Neural progenitor cell (in vitro differentiated cells): ENCODE data around the gene COLEC12. TPM values are rescaled to one million over a fixed set of nuclear protein-coding genes. Genes with fewer than 3 reads are reported as not detected.
A peak's percentile ranks its signal among the peaks of the same experiment; 100 is the strongest.

Source experiments
- DNase-seq: peaks from one replicate; pipeline ENCODE4 v3.0.0-alpha.2; 2016; ENCODE audit warnings: low spot score
- H2AFZ ChIP-seq: fragments of 200-600 bp; sonication (generic); replicated peaks from 2 replicates; pipeline ENCODE4 v1.6.1; 2016; ENCODE audit warnings: antibody characterized with exemption
- H3F3A ChIP-seq: fragments of 200-600 bp; sonication (generic); 2 replicates; pipeline ENCODE4 v1.6.1; 2016; ENCODE audit warnings: antibody characterized with exemption, low read depth
- H3K27ac ChIP-seq: fragments of 200-600 bp; sonication (generic); 2 replicates; pipeline ENCODE4 v1.5.1; 2016; ENCODE audit warnings: mild to moderate bottlenecking
- H3K27me3 ChIP-seq: fragments of 200-600 bp; sonication (generic); 2 replicates; pipeline ENCODE4 v1.6.1; 2016; ENCODE audit warnings: mild to moderate bottlenecking, moderate library complexity
- H3K36me3 ChIP-seq: fragments of 200-600 bp; sonication (generic); 2 replicates; pipeline ENCODE4 v1.5.1; 2016
- H3K4me1 ChIP-seq: fragments of 200-600 bp; sonication (generic); 2 replicates; pipeline ENCODE4 v1.6.1; 2016; ENCODE audit warnings: mixed run types
- H3K4me2 ChIP-seq: fragments of 200-600 bp; sonication (generic); 2 replicates; pipeline ENCODE4 v1.6.1; 2016
- H3K4me3 ChIP-seq: fragments of 200-600 bp; sonication (generic); 2 replicates; pipeline ENCODE4 v1.5.1; 2016
- H3K79me2 ChIP-seq: fragments of 200-600 bp; sonication (generic); 2 replicates; pipeline ENCODE4 v1.6.1; 2016; ENCODE audit warnings: low read depth
- H3K9ac ChIP-seq: fragments of 200-600 bp; sonication (generic); 2 replicates; pipeline ENCODE4 v1.6.1; 2016
- H3K9me3 ChIP-seq: fragments of 200-600 bp; sonication (generic); 2 replicates; pipeline ENCODE4 v1.5.1; 2016; ENCODE audit warnings: low read depth
- H4K20me1 ChIP-seq: fragments of 200-600 bp; sonication (generic); 2 replicates; pipeline ENCODE4 v1.6.1; 2016; ENCODE audit warnings: low read depth
- H3K27ac Mint-ChIP-seq: 3 replicates; pipeline ENCODE4 v1.8.0; 2021; ENCODE audit warnings: mixed read lengths
- H3K27me3 Mint-ChIP-seq: 2 replicates; pipeline ENCODE4 v1.8.0; 2022; ENCODE audit warnings: low read depth, mild to moderate bottlenecking, inconsistent platforms, moderate library complexity, mixed read lengths; ENCODE audit not compliant: insufficient read depth
- H3K36me3 Mint-ChIP-seq: 3 replicates; pipeline ENCODE4 v1.8.0; 2021; ENCODE audit warnings: mixed read lengths
- H3K4me1 Mint-ChIP-seq: 3 replicates; pipeline ENCODE4 v1.8.0; 2021; ENCODE audit warnings: mixed read lengths
- H3K4me3 Mint-ChIP-seq: 3 replicates; pipeline ENCODE4 v1.8.0; 2021; ENCODE audit warnings: mild to moderate bottlenecking, moderate library complexity, mixed read lengths
- H3K9me3 Mint-ChIP-seq: 3 replicates; pipeline ENCODE4 v1.8.0; 2020; ENCODE audit warnings: mixed read lengths
- EZH2 ChIP-seq: fragments of 200-600 bp; sonication (generic); IDR thresholded peaks from 2 replicates; pipeline ENCODE4 v1.6.1; 2017; ENCODE audit warnings: antibody characterized with exemption, mild to moderate bottlenecking, moderate library complexity
- EZH2phosphoT487 ChIP-seq: fragments of 200-600 bp; sonication (generic); IDR thresholded peaks from 2 replicates; pipeline ENCODE4 v1.6.1; 2017; ENCODE audit warnings: antibody characterized with exemption
- total RNA-seq: library from RNA; depleted of rRNA; stranded (reverse); fragments of >200 nt; gene quantifications from 2 replicates; pipeline ENCODE4 v1.2.3, GENCODE V29; 2015; ENCODE audit warnings: low replicate concordance
- TF ChIP-seq, protein P1 (sequence below): fragments of 200-600 bp; sonication (generic); IDR thresholded peaks from 2 replicates; pipeline ENCODE4 v1.5.1; 2017; ENCODE audit warnings: antibody characterized with exemption, mild to moderate bottlenecking

Gene COLEC12
- total RNA-seq, 1 donor from 2014 or later: 2.0 TPM

DNA sequence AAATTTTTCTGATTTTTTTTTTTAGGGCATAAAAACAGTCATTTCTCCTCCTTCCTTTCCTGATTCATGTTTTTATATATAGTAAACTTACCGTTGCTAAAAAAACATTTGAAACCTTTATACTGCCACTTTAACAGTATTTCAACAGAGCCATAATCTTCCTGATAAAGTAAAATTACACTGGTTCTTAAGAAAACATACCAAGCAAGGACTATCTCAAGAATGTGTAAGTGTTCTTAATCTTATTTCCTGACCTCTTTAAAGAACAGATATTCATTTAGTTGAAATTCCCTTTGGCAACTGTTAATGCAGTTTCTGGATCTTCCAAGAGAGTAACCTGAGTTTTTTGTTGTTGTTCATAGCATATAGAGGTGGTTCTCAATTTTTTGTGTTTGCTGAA is 26.6 kb upstream of the COLEC12 start:
- no peak for TF ChIP-seq EZH2phosphoT487
- TF ChIP-seq, protein P1, sequence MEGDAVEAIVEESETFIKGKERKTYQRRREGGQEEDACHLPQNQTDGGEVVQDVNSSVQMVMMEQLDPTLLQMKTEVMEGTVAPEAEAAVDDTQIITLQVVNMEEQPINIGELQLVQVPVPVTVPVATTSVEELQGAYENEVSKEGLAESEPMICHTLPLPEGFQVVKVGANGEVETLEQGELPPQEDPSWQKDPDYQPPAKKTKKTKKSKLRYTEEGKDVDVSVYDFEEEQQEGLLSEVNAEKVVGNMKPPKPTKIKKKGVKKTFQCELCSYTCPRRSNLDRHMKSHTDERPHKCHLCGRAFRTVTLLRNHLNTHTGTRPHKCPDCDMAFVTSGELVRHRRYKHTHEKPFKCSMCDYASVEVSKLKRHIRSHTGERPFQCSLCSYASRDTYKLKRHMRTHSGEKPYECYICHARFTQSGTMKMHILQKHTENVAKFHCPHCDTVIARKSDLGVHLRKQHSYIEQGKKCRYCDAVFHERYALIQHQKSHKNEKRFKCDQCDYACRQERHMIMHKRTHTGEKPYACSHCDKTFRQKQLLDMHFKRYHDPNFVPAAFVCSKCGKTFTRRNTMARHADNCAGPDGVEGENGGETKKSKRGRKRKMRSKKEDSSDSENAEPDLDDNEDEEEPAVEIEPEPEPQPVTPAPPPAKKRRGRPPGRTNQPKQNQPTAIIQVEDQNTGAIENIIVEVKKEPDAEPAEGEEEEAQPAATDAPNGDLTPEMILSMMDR: no peak
- TF ChIP-seq EZH2: no peak
- no peaks in the 10 kb centered on the region for H3K79me2 ChIP-seq
- no peak overlapping the region for H3K4me2 ChIP-seq
- H3K4me3 Mint-ChIP-seq: no peak overlapping the region
- H3K27ac ChIP-seq: no peak overlapping the region
- no peaks in the 10 kb centered on the region for H4K20me1 ChIP-seq
- no peaks in the 10 kb centered on the region for H3K36me3 ChIP-seq
- H3K36me3 Mint-ChIP-seq: peaks cover 1% of the 10 kb centered on the region
- peak overlapping the region; percentile 10 for H3K27ac Mint-ChIP-seq
- H2AFZ ChIP-seq: no peak overlapping the region
- H3K9ac ChIP-seq: no peak overlapping the region
- no peaks in the 10 kb centered on the region for H3K9me3 ChIP-seq
- H3K4me1 Mint-ChIP-seq: peaks cover 33% of the 10 kb centered on the region
- H3K4me3 ChIP-seq: no peak overlapping the region
- no peaks in the 10 kb centered on the region for H3F3A ChIP-seq
- H3K4me1 ChIP-seq: no peaks in the 10 kb centered on the region
- DNase-seq: no peak
- no peaks in the 10 kb centered on the region for H3K9me3 Mint-ChIP-seq
- no peaks in the 10 kb centered on the region for H3K27me3 ChIP-seq
- peaks cover 4% of the 10 kb centered on the region for H3K27me3 Mint-ChIP-seq

DNA sequence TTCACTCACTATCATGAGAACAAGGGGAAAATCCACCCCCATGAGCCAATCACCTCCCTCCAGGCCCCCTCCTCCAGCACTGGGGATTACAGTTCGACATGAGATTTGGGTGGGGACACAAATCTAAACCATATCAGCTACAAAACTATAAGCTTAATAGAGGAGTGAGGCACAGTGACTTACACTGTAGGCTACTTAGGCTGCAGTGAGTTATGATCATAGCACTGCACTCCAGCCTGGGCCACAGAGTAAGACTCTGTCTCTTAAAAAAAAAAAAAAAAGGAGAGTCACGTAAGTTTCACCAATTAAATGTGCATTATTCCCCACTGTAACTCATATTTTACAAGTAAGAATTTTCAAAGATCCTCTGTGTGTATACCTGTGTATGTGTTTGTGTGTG is 26.2 kb upstream of the COLEC12 start:
- no peak overlapping the region for H3K9ac ChIP-seq
- H3K4me3 ChIP-seq: no peak overlapping the region
- no peaks in the 10 kb centered on the region for H3F3A ChIP-seq
- H3K27ac ChIP-seq: no peak overlapping the region
- H3K9me3 ChIP-seq: no peaks in the 10 kb centered on the region
- no peaks in the 10 kb centered on the region for H3K4me1 ChIP-seq
- no peak overlapping the region for H3K4me2 ChIP-seq
- Mint-ChIP-seq H3K4me3 (no peak overlapping the region), H3K36me3 (peaks cover 1% of the 10 kb centered on the region), H3K27ac (peak overlapping the region; percentile 10), H3K9me3 (no peaks in the 10 kb centered on the region), H3K27me3 (peaks cover 4% of the 10 kb centered on the region), H3K4me1 (peaks cover 33% of the 10 kb centered on the region)
- TF ChIP-seq, protein P1: no peak
- no peak overlapping the region for H2AFZ ChIP-seq
- no peaks in the 10 kb centered on the region for H4K20me1 ChIP-seq
- H3K79me2 ChIP-seq: no peaks in the 10 kb centered on the region
- no peak for DNase-seq
- H3K36me3 ChIP-seq: no peaks in the 10 kb centered on the region
- no peaks in the 10 kb centered on the region for H3K27me3 ChIP-seq

DNA sequence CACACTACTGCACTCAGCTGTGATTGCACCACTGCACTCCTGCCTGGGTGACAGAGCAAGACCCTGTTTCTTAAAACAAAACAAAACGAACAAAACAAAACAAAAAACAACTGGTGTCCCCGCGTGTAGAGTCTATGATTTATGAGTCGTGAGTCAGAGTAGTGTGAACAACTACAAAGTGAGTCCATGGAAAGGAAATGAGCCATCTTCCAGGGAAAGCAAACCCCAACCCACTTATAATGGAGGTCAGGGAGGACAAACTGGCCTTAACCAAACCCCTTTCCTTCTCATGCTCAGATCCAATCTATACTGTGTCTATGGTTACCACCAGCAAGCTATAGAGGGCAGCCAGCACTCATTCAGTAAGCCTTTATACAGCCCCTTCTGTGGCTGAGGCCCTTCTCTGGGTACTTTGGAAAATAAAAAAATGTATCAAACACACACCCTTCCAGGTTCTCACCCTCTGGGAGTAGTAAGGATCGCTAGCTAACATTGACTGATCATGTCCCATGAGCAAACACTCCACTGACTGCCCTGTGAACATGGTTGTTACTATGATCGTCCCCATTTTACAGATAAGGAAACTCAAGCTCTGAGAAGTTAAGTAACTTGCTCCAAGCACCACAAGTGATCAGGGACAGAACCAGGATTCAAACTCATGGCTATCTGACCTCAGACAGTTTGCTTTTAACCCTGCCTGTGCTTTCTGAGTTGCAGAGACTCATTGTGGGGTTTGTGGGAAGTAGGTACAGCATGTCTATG is 24.7 kb upstream of the COLEC12 start:
- Histone ChIP-seq H3K4me2 (no peak overlapping the region), H3K27ac (no peak overlapping the region)
- H3K27ac Mint-ChIP-seq: peak overlapping the region; percentile 54

More for the DNA sequence above, 24.7 kb upstream of the COLEC12 start:
- TF ChIP-seq EZH2phosphoT487 (no peak), EZH2 (no peak)
- TF ChIP-seq, protein P1: no peak
- Histone ChIP-seq H3K27me3 (no peaks in the 10 kb centered on the region), H3K9ac (no peak overlapping the region), H2AFZ (no peak overlapping the region), H3K79me2 (no peaks in the 10 kb centered on the region), H4K20me1 (no peaks in the 10 kb centered on the region), H3F3A (no peaks in the 10 kb centered on the region), H3K9me3 (no peaks in the 10 kb centered on the region), H3K36me3 (no peaks in the 10 kb centered on the region), H3K4me3 (no peak overlapping the region), H3K4me1 (no peaks in the 10 kb centered on the region)
- no peak for DNase-seq
- no peaks in the 10 kb centered on the region for H3K9me3 Mint-ChIP-seq
- H3K27me3 Mint-ChIP-seq: peaks cover 4% of the 10 kb centered on the region
- peaks cover 33% of the 10 kb centered on the region for H3K4me1 Mint-ChIP-seq
- H3K4me3 Mint-ChIP-seq: no peak overlapping the region
- peaks cover 1% of the 10 kb centered on the region for H3K36me3 Mint-ChIP-seq
